Stimulated activated CD4-positive, alpha-beta T cell treated with anti-CD3 and anti-CD28 coated beads, Interleukin-12 subunit alpha, Interleukin-12 subunit beta, amount 100 ng/mL, for 4 hours (primary cell): ENCODE measurements around the gene ANO2.

Source experiments
- DNase-seq: peaks from one replicate; pipeline ENCODE4 v3.0.0-alpha.2; 2020

ANO2 gene

GRCh38 chr12:5611162-5611561 lies 333.9 kb downstream of the ANO2 start:
- no peak for DNase-seq

DNA sequence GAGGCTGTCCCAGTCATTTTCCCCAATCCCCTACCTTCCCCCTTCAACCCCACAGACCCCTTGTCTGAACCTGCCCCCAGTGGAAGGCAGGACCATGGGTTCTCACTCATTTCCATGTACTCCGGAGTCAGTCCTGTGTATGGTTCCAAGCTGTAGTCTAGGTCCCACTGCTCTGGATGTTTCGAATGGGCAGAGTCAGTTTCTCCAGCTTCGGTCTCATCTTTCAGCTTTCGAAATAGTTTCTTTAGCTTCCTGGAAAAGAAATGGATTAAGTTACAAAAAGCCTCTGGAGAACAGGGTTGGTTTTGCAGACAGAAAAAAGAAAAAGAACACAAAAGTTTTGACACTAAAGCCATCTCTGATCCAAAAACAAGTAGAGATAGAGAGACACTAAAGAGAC lies 345.7 kb downstream of the ANO2 start:
- no peak for DNase-seq

GRCh38 chr12:5593998-5594397 lies 351.1 kb downstream of the ANO2 start:
- no peak for DNase-seq

DNA sequence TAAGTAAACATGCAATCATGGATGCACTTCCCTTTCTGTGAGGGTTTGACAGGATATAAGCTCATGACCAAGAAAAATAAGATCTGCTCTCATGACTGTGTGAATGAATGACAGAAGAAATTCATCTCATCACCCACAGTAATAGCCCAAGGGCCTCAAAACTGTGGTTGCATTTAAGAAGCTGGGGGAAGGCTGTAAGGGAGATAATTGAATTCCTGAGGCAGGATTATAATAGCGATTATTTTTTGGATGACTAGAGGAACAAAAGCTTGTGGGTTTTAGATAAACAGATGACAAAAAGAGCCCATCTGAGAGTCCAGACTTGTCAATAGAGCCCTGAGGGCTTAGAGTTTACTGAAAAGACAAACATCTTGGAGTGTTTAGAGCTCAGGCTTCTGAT lies 352.0 kb downstream of the ANO2 start:
- DNase-seq: no peak

DNA sequence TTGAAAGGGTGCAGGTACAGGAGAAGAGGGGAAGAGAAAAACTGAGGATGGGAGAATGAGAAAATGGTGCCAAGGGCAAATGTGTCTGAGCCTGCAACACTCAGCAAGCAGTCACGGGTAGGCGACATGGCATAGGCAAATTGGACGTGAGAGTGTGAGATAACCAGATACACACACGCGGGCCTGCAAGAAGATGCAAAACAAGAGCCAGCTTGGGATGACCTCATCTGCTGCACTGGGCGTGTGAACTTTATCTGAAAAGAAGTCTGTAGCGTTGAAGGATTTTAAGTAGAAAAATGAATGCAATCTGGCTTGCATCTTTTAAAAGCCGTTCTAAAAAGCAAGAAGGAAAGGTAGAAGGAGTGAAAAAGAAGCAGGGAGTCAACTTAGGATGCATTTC lies 352.7 kb downstream of the ANO2 start:
- no peak for DNase-seq

GRCh38 chr12:5590316-5590715 lies 354.7 kb downstream of the ANO2 start:
- DNase-seq: no peak

GRCh38 chr12:5589054-5589453 lies 356.0 kb downstream of the ANO2 start:
- no peak for DNase-seq

- DNase-seq: no peak
These were observed 356.5 kb downstream of the ANO2 start for GRCh38 chr12:5588591-5588990.

GRCh38 chr12:5588176-5588575 lies 356.9 kb downstream of the ANO2 start:
- DNase-seq: no peak

DNA sequence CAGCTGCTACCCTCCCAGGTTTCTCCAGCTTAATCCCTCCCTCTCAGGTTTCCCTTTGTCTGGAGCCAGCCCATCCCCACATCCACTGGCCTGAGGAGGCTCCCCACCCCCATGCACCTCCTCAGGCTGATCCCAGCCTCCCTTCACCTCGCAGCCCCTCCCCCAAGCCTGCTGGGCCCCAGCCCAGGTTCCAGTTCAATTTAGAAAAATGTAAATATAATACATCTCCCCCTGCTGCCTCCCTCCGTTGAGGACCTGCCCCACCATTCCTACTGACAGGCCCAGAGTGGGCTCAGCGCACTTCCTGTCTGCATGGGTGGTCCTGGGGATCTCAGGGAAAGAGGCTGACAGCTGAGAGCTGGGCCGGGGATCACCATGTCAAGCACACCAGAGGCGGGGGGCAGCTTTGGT lies 357.3 kb downstream of the ANO2 start:
- no peak for DNase-seq

DNA sequence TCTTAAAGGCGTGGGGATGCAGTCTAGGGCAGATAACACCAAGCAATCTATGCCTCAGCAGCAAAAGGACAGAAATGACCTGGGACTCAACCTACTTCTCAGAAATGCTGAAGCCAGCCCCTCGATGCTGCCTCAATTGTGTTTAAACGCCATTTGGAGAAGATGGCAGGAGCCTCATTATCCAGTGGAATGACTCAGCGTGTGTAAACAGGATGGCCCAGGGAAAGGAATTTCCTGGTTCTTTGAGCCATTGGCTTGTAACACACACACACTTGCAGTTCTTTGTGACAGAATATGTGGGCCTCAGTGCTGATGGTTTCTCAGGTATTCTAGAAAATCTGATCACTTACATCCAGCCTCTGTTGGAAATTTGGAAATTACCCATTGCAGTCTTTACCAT lies 358.9 kb downstream of the ANO2 start:
- no peak for DNase-seq

DNA sequence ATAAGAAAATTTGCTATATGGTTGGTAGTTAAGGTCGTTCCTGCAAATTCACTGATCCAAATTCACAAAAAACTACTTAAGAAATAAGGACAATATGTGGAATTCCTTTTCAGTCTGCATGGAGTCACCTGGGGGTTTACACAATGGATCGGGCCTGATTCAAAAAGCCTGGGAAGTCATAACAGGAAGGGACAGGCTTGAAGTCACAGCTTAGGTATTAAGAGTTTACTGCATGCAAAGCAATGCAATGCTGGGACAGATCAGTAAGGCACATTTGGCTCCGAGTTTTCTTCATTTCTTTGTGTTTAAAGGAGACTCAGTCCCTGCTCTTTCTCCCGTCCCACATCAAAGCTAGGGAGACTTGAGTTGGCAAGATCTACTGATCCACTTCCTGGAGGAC lies 359.9 kb downstream of the ANO2 start:
- DNase-seq: no peak

DNA sequence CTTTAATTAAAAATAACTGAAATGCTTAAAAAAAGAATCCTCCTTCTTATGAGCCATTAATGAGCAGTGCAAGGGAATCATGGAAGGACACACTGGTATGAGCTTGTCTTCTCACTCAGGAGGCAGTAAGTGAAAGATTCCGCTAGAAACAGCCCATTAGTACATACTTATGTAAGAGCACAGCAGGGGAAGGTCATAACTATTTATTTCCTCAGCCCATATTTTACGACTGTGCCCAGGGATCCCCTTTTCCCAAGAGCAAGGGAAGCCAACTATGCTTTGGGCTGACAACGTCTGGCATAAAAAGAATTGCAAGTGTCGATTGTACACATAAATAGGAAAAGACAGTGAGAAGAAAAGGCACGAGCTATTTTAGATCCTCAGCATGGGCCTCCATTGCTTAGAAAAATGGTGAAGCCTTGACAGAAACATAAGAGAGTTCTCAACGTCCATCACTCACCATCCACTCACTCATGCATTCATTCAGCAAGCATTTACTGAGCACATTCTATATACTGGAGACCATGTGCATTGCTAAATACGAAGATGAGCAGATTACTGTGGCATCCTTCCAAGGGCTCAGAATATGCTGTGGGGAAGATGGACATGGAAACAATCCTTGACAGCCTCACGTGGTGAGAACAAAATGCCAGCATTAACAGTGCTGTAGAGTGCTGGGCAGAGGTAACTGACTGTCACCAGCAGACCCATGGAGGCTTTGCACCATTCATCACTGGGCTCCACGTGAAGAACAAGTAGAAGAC lies 360.5 kb downstream of the ANO2 start:
- no peak for DNase-seq

GRCh38 chr12:5582541-5582940 lies 362.5 kb downstream of the ANO2 start:
- no peak for DNase-seq

DNA sequence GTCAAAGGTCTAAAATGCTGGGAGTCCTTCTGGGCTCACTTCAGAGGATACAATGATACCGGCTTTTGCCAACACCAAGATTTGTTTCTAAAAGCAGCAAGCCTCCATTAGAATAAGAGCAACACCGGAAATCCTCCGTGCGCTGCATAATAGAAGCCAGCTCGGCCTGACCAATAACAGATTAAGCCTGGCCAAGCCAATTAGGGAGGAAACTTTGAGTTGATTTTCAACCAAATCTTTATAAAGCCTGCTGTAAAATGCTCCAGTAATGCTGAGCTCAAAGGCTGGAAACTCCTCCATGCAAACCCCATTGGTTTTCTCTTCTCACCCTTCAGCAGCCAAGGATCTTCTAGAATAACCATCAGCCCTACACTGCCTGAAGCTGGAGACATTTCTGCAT lies 363.0 kb downstream of the ANO2 start:
- no peak for DNase-seq

GRCh38 chr12:5581616-5582015 lies 363.4 kb downstream of the ANO2 start:
- no peak for DNase-seq

- DNase-seq: no peak
These were observed 364.0 kb downstream of the ANO2 start for GRCh38 chr12:5581019-5581418.

- DNase-seq: no peak
These were observed 366.3 kb downstream of the ANO2 start for GRCh38 chr12:5578775-5579174.

DNA sequence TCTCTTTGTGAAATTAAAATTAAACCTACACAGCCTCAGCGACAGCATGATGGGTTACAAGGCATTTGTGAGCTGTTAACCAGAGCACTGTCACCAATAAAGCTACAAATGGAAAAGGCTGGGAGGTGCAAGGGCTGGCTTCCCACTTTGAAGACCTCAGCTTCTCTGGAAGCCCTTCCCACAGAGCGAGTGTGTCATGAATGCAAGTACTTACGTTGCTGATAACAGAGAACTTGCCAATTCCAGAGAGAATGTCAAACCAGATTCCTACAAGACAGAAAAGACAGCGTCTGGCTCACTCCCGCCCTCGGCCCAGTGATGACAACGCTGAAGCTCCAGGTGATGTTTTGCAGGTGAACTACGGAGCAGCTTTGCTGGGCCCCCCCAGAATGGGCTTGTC lies 367.3 kb downstream of the ANO2 start:
- no peak for DNase-seq

- no peak for DNase-seq
These were observed 367.8 kb downstream of the ANO2 start for GRCh38 chr12:5577211-5577612.

GRCh38 chr12:5575987-5576386 lies 369.1 kb downstream of the ANO2 start:
- no peak for DNase-seq

DNA sequence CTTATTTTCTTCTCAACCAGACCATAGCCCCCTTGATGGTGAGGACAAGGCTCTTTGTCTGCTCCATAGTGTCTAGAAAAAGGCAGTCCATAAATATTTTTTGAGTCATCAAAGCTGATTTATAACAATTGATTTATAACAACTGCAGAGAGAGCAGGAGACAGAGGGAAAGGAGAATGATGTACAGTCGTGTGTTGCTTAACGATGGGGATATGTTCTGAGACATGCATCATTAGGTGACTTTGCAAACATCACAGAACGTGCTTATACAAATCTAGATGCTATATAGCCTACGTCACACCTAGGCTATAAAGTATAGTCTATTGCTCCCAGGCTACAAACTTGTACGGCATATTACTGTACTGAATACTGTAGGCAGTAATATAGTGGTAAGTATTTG lies 369.8 kb downstream of the ANO2 start:
- no peak for DNase-seq

GRCh38 chr12:5573390-5573789 lies 371.7 kb downstream of the ANO2 start:
- DNase-seq: no peak

DNA sequence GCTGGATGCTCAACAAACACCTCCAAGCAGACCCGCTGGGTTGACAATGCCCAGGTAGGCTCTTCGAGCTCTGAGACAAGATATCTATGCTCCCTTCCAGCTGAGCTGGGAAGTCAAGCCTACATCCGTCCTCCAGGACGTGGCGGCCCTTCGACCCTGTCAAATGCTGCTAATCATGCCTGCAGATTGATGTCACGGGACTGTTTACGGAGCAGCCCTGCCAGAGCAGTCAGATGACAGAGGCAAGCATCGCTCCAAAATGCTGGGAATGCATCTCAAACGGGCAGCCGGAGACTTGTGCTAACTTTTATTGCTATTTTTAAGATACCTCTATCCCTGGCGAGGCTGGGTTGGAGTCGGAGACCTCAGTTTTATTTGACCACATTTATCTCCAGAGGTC lies 373.9 kb downstream of the ANO2 start:
- no peak for DNase-seq

DNA sequence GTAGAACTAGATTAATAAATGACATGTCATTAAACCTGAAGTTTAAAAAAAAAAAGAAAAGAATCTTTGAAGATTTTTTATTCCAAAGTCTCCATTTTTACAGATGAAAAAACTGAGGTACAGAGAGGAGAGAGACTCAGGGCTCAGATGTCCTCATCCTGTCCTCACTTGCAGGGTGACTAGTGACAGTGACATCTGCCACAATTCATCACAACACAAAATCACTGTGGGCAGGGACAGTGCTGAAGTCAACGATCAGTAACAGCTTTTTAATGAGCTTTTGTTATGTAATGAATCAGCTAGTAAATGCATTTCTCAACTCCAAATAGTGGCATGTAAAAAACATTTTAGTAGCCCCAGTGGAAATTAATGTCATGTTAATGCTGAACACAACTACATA lies 374.6 kb downstream of the ANO2 start:
- DNase-seq: no peak
